ENCODE results near the gene POTEM. TPM values are rescaled to one million over a fixed set of nuclear protein-coding genes. Genes with fewer than 3 reads are reported as not detected.
"Not testable (repeated sequence)": the region's sequence is repeated elsewhere in the genome, so short reads cannot be mapped to it uniquely, and the experiment has no call there.

The POTEM gene
- total RNA-seq, 1 experiment from 2014 or later: not detected

- H3K27ac Mint-ChIP-seq (ENCODE audit: unreplicated experiment); H3K4me1 Mint-ChIP-seq (ENCODE audit: low read depth, unreplicated experiment); H3K4me3 Mint-ChIP-seq (ENCODE audit: low read depth, unreplicated experiment); CTCF ChIA-PET; H3K9me3 Mint-ChIP-seq (ENCODE audit: low read depth, unreplicated experiment); H3K36me3 Mint-ChIP-seq (ENCODE audit: insufficient read depth, unreplicated experiment); BruUV-seq (replicated peaks); DNase-seq; intact Hi-C loops (cut with micrococcal nuclease; ENCODE audit: unreplicated experiment); H3K27me3 Mint-ChIP-seq (ENCODE audit: unreplicated experiment): not testable (repeated sequence)
Measured at GRCh38 chr14:19026649-19027351, 59.6 kb downstream of the POTEM start.

- H3K36me3 Mint-ChIP-seq (ENCODE audit: insufficient read depth, unreplicated experiment); CTCF ChIA-PET; intact Hi-C loops (cut with micrococcal nuclease; ENCODE audit: unreplicated experiment); H3K27me3 Mint-ChIP-seq (ENCODE audit: unreplicated experiment); H3K27ac Mint-ChIP-seq (ENCODE audit: unreplicated experiment); BruUV-seq (replicated peaks); DNase-seq; H3K4me1 Mint-ChIP-seq (ENCODE audit: low read depth, unreplicated experiment); H3K9me3 Mint-ChIP-seq (ENCODE audit: low read depth, unreplicated experiment); H3K4me3 Mint-ChIP-seq (ENCODE audit: low read depth, unreplicated experiment): not testable (repeated sequence)
Measured at GRCh38 chr14:19027895-19028294, 60.7 kb downstream of the POTEM start.

- H3K4me3 Mint-ChIP-seq (ENCODE audit: low read depth, unreplicated experiment); H3K27ac Mint-ChIP-seq (ENCODE audit: unreplicated experiment); H3K9me3 Mint-ChIP-seq (ENCODE audit: low read depth, unreplicated experiment); H3K27me3 Mint-ChIP-seq (ENCODE audit: unreplicated experiment); BruUV-seq (replicated peaks); CTCF ChIA-PET; intact Hi-C loops (cut with micrococcal nuclease; ENCODE audit: unreplicated experiment); DNase-seq; H3K4me1 Mint-ChIP-seq (ENCODE audit: low read depth, unreplicated experiment); H3K36me3 Mint-ChIP-seq (ENCODE audit: insufficient read depth, unreplicated experiment): not testable (repeated sequence)
Measured at GRCh38 chr14:19036811-19037382, 69.7 kb downstream of the POTEM start.

GRCh38 chr14:19038060-19038664 lies 70.9 kb downstream of the POTEM start:
- H3K36me3 Mint-ChIP-seq (ENCODE audit: insufficient read depth, unreplicated experiment); H3K27me3 Mint-ChIP-seq (ENCODE audit: unreplicated experiment); H3K27ac Mint-ChIP-seq (ENCODE audit: unreplicated experiment); BruUV-seq (replicated peaks); CTCF ChIA-PET; H3K4me3 Mint-ChIP-seq (ENCODE audit: low read depth, unreplicated experiment); DNase-seq; H3K4me1 Mint-ChIP-seq (ENCODE audit: low read depth, unreplicated experiment); H3K9me3 Mint-ChIP-seq (ENCODE audit: low read depth, unreplicated experiment); intact Hi-C loops (cut with micrococcal nuclease; ENCODE audit: unreplicated experiment): not testable (repeated sequence)

- H3K4me3 Mint-ChIP-seq (ENCODE audit: low read depth, unreplicated experiment); BruUV-seq (replicated peaks); H3K27me3 Mint-ChIP-seq (ENCODE audit: unreplicated experiment); CTCF ChIA-PET; H3K27ac Mint-ChIP-seq (ENCODE audit: unreplicated experiment); intact Hi-C loops (cut with micrococcal nuclease; ENCODE audit: unreplicated experiment); DNase-seq; H3K9me3 Mint-ChIP-seq (ENCODE audit: low read depth, unreplicated experiment); H3K36me3 Mint-ChIP-seq (ENCODE audit: insufficient read depth, unreplicated experiment); H3K4me1 Mint-ChIP-seq (ENCODE audit: low read depth, unreplicated experiment): not testable (repeated sequence)
Measured at GRCh38 chr14:19038785-19039184, 71.6 kb downstream of the POTEM start.

GRCh38 chr14:19043384-19043783 lies 76.2 kb downstream of the POTEM start:
- BruUV-seq (replicated peaks); CTCF ChIA-PET: not testable (repeated sequence)

More at GRCh38 chr14:19043384-19043783, 76.2 kb downstream of the POTEM start:
- DNase-seq; H3K27ac Mint-ChIP-seq (ENCODE audit: unreplicated experiment); H3K9me3 Mint-ChIP-seq (ENCODE audit: low read depth, unreplicated experiment); H3K4me1 Mint-ChIP-seq (ENCODE audit: low read depth, unreplicated experiment); H3K27me3 Mint-ChIP-seq (ENCODE audit: unreplicated experiment); H3K4me3 Mint-ChIP-seq (ENCODE audit: low read depth, unreplicated experiment); H3K36me3 Mint-ChIP-seq (ENCODE audit: insufficient read depth, unreplicated experiment); intact Hi-C loops (cut with micrococcal nuclease; ENCODE audit: unreplicated experiment): not testable (repeated sequence)
